Endothelial cell (in vitro differentiated cells): ENCODE data around the gene FAM222A. TPM values are rescaled to one million over a fixed set of nuclear protein-coding genes. Genes with fewer than 3 reads are reported as not detected.

Source experiments
- DNase-seq: peaks from one replicate; pipeline ENCODE4 v3.0.0; 2021; ENCODE audit warnings: low spot score
- H3K27ac Mint-ChIP-seq: one replicate; pipeline ENCODE4 v1.8.0; 2021; ENCODE audit warnings: mixed read lengths, inconsistent platforms; ENCODE audit not compliant: unreplicated experiment
- H3K27me3 Mint-ChIP-seq: one replicate; pipeline ENCODE4 v1.8.0; 2021; ENCODE audit warnings: mild to moderate bottlenecking, moderate library complexity, mixed read lengths, inconsistent platforms; ENCODE audit not compliant: unreplicated experiment
- H3K36me3 Mint-ChIP-seq: one replicate; pipeline ENCODE4 v1.8.0; 2021; ENCODE audit warnings: mild to moderate bottlenecking, low read depth, mixed read lengths, inconsistent platforms; ENCODE audit not compliant: unreplicated experiment
- H3K4me1 Mint-ChIP-seq: one replicate; pipeline ENCODE4 v1.8.0; 2021; ENCODE audit warnings: mild to moderate bottlenecking, mixed read lengths, inconsistent platforms; ENCODE audit not compliant: unreplicated experiment
- H3K4me3 Mint-ChIP-seq: one replicate; pipeline ENCODE4 v1.8.0; 2021; ENCODE audit warnings: mild to moderate bottlenecking, mixed read lengths, inconsistent platforms; ENCODE audit not compliant: unreplicated experiment
- H3K9me3 Mint-ChIP-seq: one replicate; pipeline ENCODE4 v1.8.0; 2021; ENCODE audit warnings: mixed read lengths, inconsistent platforms; ENCODE audit not compliant: unreplicated experiment
- CTCF ChIP-seq: fragments of 200-600 bp; sonication (generic); IDR thresholded peaks from one replicate; pipeline ENCODE4 v1.5.0; 2021; ENCODE audit warnings: antibody characterized with exemption; ENCODE audit not compliant: unreplicated experiment
- total RNA-seq: library from RNA; stranded (reverse); fragmentation: NEBNext Ultra II Directional; extraction: Animal tissue kit (Norgen Biotek cat#: 25700); gene quantifications from one replicate; pipeline ENCODE4 v1.2.1, GENCODE V29; 2021; ENCODE audit not compliant: unreplicated experiment

The FAM222A gene
- total RNA-seq, 1 donor from 2014 or later = 14.2 TPM

DNA sequence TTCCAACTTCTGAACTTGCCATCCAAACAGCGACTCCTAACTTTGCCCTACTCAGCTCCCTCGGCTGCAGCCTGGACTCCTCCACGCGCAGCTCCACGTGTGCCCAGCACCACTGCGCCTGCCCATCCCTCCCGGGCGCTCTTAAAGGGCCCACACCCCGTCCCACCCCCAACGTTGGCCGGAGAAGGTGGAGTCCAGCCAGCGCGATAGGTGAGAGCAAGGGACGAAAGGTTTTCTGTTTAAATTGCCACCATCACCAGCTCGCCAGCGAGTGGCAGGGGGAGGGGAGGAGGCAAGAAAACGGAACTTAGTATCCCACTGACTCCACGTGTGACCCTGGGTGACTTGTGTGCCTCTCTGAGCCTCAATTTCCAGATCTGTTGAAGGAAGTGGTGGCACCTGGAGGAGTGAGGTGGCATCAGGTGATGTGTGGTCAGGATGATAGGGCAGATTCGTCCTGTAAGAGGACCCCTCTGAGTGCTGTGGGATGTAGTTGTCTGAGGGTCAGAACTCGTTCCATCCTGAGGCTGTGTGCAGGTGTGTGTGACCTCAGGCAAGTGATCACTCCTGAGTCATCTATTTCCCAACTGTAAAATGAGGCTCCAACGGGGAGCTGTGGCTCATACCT is 59.9 kb downstream of the FAM222A start:
- Mint-ChIP-seq H3K9me3 (no peaks in the 10 kb centered on the region), H3K27ac (no peak overlapping the region), H3K4me1 (peaks cover 19% of the 10 kb centered on the region), H3K27me3 (peaks cover 11% of the 10 kb centered on the region), H3K36me3 (no peaks in the 10 kb centered on the region), H3K4me3 (no peak overlapping the region)
- no peak for TF ChIP-seq CTCF
- no peak for DNase-seq

- Mint-ChIP-seq H3K4me1 (peaks cover 16% of the 10 kb centered on the region), H3K36me3 (no peaks in the 10 kb centered on the region), H3K4me3 (no peak overlapping the region), H3K9me3 (no peaks in the 10 kb centered on the region), H3K27ac (no peak overlapping the region), H3K27me3 (peaks cover 13% of the 10 kb centered on the region)
- peak; percentile 82 for DNase-seq
- TF ChIP-seq CTCF = peak; percentile 71
Measured at GRCh38 chr12:109775172-109775881, 61.7 kb downstream of the FAM222A start.

GRCh38 chr12:109776624-109777023 is 63.0 kb downstream of the FAM222A start:
- Mint-ChIP-seq H3K4me1 (peaks cover 7% of the 10 kb centered on the region), H3K4me3 (no peak overlapping the region), H3K9me3 (no peaks in the 10 kb centered on the region), H3K27ac (no peak overlapping the region), H3K27me3 (peaks cover 15% of the 10 kb centered on the region), H3K36me3 (no peaks in the 10 kb centered on the region)
- DNase-seq = no peak
- no peak for TF ChIP-seq CTCF

- peaks cover 7% of the 10 kb centered on the region for H3K36me3 Mint-ChIP-seq
- H3K4me3 Mint-ChIP-seq = peak overlapping the region; percentile 19
- DNase-seq = no peak
- H3K27me3 Mint-ChIP-seq = peaks cover 17% of the 10 kb centered on the region
- peak overlapping the region; percentile 81 for H3K27ac Mint-ChIP-seq
- no peaks in the 10 kb centered on the region for H3K9me3 Mint-ChIP-seq
- H3K4me1 Mint-ChIP-seq = peaks cover 7% of the 10 kb centered on the region
- TF ChIP-seq CTCF = no peak
Measured at GRCh38 chr12:109777544-109777943, 63.9 kb downstream of the FAM222A start.

- H3K4me1 Mint-ChIP-seq = peaks cover 7% of the 10 kb centered on the region
Measured at GRCh38 chr12:109778684-109779083, 65.1 kb downstream of the FAM222A start.

More at GRCh38 chr12:109778684-109779083, 65.1 kb downstream of the FAM222A start:
- Mint-ChIP-seq H3K27ac (no peak overlapping the region), H3K36me3 (peaks cover 14% of the 10 kb centered on the region), H3K27me3 (peaks cover 18% of the 10 kb centered on the region), H3K9me3 (no peaks in the 10 kb centered on the region), H3K4me3 (no peak overlapping the region)
- DNase-seq = no peak
- no peak for TF ChIP-seq CTCF
